ENCODE measurements around the gene GIMAP8.

GRCh38 chr7:150420987-150421674 lies 29.3 kb upstream of the GIMAP8 start:
- peak; percentile 96 for TF ChIP-seq CTCF (IDR thresholded peaks at IDR 0.05)
- TF ChIP-seq EZH2 (IDR thresholded peaks at IDR 0.05), result peak; percentile 52
- no peak for TF ChIP-seq EZH2phosphoT487 (IDR thresholded peaks at IDR 0.05)
